Measurements from ENCODE around the gene HIRA. TPM values are rescaled to one million over a fixed set of nuclear protein-coding genes. Genes with fewer than 3 reads are reported as not detected.

The HIRA gene
- total and polyA plus RNA-seq, 2 of the 8 experiments (the other 6 are each of a cell fraction or from before 2014, with no cell fraction given): 34.9 to 67.2 TPM

DNA sequence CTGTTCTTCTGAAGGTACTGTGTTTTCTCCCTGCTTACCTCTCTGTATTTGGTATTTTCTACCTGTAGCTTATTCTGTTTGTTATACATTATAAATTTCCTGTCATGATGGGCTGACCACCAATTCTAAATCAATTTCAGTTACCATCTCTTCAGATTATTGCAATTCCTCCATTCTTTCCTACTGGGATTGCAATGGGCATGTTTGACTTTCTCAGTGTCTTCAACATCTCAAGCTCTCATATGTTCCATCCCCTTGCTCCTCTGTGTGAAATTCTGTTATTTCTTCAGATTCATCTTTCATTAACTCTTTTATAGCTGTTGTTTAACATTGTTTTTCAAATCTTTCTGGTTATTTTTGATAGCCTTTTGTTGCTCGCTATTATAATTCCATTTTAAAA, 31.5 kb upstream of the HIRA start (continued):
- TF ChIP-seq CHD7 (IDR thresholded peaks at IDR 0.05; ENCODE audit: insufficient replicate concordance, low read length): no peak
- TF ChIP-seq EP300 (IDR thresholded peaks at IDR 0.05; ENCODE audit: borderline replicate concordance in 1 of 2, low read depth in 2 of 2, low read length in 2 of 2): no peak
